ENCODE data around the gene ZFP36L1.

DNA sequence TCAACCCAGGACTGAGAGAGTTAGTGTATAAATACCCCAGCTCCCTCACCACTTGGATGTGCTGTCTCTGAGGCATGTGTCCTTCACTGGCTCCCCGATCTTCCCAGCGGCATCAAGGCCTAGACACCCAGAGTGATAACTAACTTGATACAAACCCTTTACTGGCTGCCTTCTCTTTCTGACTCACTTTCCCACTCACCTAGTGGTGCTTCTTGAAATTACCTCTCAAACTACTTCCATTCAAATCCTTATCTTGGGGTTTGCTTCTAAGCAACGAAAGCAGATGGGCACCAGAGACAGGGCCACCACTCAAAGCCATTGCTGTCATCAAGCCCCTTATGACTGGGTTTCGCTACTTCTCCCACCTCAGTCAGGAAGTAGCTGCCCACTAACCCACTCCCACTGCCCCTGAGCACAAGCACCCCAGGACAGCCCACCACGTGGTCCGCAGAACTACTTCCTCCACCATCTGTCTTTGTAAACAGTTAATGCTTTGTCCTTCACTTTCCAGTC, 17.2 kb downstream of the ZFP36L1 start:
- TF ChIP-seq, protein P1, sequence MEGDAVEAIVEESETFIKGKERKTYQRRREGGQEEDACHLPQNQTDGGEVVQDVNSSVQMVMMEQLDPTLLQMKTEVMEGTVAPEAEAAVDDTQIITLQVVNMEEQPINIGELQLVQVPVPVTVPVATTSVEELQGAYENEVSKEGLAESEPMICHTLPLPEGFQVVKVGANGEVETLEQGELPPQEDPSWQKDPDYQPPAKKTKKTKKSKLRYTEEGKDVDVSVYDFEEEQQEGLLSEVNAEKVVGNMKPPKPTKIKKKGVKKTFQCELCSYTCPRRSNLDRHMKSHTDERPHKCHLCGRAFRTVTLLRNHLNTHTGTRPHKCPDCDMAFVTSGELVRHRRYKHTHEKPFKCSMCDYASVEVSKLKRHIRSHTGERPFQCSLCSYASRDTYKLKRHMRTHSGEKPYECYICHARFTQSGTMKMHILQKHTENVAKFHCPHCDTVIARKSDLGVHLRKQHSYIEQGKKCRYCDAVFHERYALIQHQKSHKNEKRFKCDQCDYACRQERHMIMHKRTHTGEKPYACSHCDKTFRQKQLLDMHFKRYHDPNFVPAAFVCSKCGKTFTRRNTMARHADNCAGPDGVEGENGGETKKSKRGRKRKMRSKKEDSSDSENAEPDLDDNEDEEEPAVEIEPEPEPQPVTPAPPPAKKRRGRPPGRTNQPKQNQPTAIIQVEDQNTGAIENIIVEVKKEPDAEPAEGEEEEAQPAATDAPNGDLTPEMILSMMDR (IDR thresholded peaks at IDR 0.05), result no peak
- TF ChIP-seq POLR2AphosphoS5 (IDR thresholded peaks at IDR 0.05) (no peak), POLR2A (IDR thresholded peaks at IDR 0.05) (no peak)
